Activated T-cell treated with anti-CD3 and anti-CD28 coated beads, Interleukin-2, amount 50 U/mL, for 1 hour (primary cell): ENCODE data around the gene IGFALS.

Experiments used
- DNase-seq: peaks from one replicate; pipeline ENCODE4 v3.0.0-alpha.2; 2020

The IGFALS gene

DNA sequence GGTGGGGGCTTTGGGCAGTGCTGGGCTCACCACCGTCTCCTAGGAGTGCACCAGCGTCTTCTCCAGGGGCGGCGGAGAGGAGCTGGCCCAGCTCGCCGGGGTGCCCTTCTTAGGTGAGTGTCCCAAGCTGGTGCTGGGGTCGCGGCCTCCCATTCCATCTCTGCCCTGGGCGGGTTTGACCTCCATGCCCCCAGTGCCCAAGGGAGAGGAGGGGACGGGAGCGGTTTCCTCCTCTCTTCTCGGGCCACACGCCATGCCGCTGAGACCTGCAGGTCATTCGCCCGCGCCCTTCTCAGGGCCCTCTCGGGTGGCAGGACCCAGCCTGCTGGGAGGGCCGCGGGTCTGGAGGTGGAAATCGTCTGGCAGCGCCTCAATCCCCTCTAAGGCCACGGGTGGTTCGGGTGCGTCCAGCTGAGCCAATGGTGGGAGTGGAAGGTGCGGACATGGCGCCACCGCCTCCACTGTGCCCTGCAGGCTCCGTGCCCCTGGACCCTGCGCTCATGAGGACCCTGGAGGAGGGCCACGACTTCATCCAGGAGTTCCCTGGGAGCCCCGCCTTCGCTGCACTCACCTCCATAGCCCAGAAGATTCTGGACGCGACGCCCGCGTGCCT, 5.3 kb downstream of the IGFALS start:
- DNase-seq = no peak

DNA sequence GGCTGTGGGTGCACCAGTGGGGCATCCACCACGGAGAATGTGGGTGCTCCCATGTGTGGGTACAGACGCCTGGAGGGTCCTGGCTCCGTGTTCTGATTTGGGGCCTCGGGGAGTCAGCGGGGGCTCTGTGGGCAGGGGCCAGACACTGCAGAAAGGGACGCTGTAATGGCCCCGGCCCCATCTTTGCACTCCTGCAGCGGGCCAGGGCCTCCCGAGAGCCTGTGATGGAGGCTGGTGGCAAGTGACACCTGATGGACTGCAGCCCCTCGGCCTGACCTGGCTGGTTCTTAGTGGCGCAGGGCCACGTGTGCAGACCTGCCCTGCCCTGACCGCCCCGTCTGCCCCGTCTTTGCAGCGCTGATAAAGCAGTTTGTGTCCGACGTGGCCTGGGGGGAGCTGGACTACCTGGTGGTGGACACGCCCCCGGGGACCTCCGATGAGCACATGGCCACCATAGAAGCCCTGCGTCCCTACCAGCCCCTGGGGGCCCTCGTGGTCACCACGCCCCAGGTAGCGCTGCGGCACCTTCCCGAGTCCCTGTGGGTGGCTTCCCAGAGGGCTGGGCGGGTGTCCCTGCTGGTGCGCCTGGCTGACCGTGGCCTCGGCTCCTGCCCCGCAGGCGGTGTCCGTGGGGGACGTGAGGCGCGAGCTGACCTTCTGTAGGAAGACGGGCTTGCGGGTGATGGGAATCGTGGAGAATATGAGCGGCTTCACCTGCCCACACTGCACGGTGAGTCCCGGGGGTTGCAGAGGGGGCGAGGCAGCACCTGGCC, 6.0 kb downstream of the IGFALS start:
- DNase-seq = no peak

- no peak for DNase-seq
Observed at GRCh38 chr16:1787056-1787321, 6.5 kb downstream of the IGFALS start.

DNA sequence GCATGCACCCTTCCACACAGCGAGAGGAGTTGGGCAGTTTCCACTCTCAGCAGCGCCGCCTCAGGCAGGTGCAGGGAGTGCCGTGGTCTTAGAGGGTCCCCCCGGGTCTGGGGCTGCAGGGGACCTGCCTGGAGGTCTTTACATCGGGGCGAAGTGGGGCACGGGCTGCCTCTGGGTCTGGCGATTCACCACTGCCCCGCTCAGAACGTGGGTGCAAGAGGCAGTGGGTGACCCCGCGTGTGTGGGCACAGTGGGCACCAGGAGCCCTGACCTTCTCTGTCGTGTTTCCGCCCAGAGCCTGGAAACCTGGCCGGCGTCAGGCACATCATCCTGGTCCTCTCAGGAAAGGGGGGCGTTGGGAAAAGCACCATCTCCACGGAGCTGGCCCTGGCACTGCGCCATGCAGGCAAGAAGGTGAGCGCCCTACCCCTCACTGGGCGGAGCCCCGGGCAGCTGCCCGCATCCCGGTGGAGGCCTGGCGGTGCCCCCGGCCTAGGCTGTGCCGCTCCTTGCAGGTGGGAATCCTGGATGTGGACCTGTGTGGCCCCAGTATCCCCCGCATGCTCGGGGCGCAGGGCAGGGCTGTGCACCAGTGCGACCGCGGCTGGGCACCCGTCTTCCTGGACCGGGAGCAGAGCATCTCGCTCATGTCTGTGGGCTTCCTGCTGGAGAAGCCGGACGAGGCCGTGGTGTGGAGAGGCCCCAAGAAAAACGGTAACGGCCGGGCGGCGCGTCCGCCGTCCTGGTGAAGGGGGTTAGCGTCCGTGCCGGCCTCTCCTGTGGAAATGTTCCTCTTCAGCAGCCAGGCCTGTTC, 7.1 kb downstream of the IGFALS start:
- DNase-seq = no peak

DNA sequence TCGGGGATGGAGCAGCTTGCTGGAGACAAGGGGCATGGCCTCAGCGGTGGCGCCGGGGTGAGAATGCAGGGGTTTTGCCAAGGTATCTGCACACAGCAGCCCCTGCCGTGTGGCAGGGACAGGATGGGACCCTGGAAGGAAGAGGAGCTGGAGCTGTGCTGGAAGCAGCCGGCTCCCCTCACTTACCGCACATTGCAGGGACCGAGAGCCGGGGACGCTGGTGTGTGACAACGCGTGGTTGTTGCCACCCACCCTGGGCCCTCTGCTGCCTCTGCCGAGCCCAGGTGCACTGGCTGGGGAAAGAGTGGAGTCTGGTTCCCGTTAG, 7.7 kb downstream of the IGFALS start:
- no peak for DNase-seq

DNA sequence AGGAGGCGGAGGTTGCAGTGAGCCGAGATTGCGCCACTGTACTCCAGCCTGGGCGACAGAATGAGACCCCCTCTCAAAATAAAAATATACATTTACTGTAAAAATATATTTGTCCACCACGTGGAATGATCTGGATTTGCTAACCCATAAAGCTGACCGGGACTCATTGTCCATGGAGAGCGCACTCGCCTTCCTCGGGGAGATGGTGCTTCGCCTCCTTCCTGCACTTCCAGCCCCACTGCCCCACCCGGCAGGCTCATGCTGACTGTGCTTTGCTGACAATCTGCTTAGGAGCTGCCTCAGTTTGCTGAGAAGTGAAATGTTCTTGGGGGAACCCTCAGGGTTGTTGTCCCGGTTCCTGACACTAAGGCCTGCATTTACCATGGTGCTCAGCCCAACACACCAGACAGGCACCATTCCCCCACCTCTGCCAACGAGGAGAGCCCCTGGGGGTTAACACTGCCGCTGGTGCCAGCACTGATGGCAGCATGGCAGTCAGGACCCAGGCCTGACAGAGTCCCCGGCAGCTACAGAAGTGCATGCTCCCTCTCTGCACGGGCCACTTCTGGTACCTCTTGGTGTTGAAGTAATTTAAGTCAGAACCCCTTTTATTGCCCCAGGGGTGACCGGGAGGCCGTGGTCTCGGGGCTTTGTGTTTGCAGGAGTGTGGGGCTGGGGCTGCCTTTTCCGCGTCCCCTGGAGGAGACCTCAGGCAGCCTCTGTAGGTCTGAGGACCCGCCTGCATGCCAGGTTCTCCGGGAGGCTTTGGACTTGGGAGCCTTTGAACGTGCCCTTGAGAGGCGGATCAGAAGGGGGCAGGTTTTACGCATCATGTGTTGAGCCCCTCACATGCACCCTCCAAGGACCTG, 8.3 kb downstream of the IGFALS start:
- DNase-seq = no peak

- peak; percentile 92 for DNase-seq
Observed at GRCh38 chr16:1782408-1783264, 10.9 kb downstream of the IGFALS start, which contains the start of the genes NUBP2 and SPSB3. Gene NUBP2 (plus strand): TSS chr16:1782960. CDS start chr16:1783021, 61 bp downstream. Gene SPSB3 (minus strand): TSS chr16:1782571. CDS start chr16:1781483, 1,088 bp downstream.

- no peak for DNase-seq
Observed at GRCh38 chr16:1781758-1782407, 11.6 kb downstream of the IGFALS start.

DNA sequence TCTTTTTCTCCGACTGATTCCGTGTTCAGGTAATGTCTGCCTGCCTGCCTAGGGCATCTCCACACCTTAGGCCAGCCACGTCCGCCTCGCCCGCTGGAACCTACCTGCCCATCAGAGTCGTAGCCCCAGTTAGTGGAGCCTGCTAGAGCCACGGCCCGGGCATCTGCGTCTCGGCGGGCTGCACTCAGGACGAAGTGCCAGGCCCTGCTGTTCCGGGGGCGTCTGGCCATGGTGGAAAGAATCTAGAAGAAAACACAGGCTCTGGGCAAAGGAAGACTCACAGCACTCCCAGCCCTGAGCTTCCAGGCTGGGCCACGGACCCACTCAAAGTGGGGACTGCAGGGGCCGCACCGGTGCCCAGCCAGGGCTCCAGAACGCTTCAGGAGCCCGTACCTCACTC, 12.3 kb downstream of the IGFALS start:
- no peak for DNase-seq

- no peak for DNase-seq
Observed at GRCh38 chr16:1780677-1781072, 12.8 kb downstream of the IGFALS start.

GRCh38 chr16:1779741-1780676, 13.5 kb downstream of the IGFALS start:
- DNase-seq = no peak

DNA sequence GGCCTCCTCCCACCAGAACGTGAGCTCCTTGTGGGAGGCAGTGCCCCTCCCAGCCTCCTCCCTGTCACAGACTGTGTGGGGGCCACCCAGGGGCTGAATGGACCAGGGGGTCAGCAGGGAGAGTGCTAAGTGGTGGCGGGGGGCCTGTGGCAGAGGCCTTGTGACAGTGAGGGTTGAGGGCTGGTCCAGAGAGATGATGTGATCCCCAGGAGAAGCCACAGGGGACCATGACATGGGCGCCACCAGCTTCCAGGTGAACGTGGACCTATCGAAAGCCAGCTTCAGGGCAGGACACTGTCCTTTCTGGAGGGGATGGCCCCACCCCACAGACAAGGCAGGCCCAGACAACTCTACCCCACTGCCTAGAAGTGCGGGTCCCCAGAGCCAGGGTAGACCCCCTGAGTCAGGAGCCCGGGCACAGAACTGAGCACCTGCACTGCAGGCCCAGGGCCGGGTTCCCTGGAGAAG, 14.2 kb downstream of the IGFALS start:
- no peak for DNase-seq

DNA sequence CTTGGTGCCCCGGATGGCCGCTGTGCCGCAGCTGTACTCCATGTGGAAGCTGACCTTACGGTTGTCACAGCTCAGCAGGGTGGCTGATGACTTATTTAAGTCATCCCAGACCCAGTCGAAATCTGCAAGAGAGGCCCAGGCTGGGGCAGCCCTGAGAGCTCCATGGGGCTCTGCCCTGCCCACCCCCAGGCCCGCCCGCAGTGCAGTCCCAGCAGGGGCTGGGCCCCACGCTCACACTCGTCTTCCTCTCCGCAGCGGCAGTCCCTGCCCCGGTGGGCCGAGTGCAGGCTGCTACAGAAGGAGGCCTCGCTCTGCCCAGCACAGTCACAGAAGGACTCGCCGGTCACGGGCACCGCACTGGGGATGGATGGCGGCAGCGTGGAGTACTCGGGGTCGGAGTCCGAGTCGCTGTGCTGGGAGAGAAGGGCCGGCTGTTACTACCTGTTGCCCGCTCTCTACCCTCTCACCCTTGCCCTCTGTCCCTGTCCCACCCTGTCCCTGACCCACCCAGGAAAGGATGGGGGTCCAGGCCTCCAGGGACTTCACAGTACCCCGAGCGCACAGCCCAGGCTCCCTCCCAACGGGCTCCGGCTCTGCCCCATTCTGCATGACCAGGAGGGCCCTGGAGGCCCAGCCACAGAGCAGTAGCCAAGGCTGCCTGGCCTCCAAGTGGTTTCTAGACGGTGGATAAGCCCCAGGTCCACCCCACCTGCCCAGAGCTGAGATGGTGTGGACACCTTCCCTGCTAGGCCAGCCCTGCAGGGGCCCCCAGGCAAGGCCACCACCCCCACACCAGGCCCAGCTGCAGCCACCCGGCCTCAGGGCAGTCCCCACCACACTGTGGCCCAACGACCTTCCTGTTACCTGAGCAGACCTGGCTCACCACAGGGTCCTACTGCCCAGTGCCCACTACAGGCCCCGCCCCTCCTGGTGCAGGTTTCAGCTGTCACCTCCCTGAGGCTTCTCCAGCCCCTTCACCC, 15.0 kb downstream of the IGFALS start:
- no peak for DNase-seq

- no peak for DNase-seq
Observed at GRCh38 chr16:1777375-1778199, 15.9 kb downstream of the IGFALS start.

DNA sequence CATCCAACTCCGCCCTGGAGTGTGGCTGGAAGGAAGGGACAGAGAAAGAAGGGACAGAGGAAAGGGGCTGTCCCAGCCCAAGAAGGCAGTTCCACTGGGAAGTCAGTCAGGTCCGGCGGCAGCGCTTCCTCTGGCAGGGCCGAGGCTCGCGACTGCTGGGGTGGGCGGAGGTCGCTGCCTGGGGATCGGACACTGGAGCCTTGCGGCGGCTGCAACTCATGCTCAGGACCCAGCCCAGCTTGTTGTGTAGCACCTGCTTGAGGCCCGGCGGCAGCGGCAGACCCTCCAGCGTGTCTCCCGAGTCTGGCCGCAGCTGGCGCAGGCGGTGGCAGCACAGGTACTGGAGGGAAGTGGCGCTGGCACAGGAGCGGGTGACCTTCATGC, 16.5 kb downstream of the IGFALS start:
- DNase-seq = no peak

- no peak for DNase-seq
Observed at GRCh38 chr16:1776672-1776955, 16.9 kb downstream of the IGFALS start.

GRCh38 chr16:1775846-1776671, 17.4 kb downstream of the IGFALS start:
- no peak for DNase-seq
